Activated CD8-positive, alpha-beta memory T cell treated with anti-CD3 and anti-CD28 coated beads, Interleukin-2, amount 50 U/mL, for 4 hours (primary cell): ENCODE data around the gene NXNL2.
A peak's percentile ranks its signal among the peaks of the same experiment; 100 is the strongest.

ENCODE experiments used
- DNase-seq: peaks from one replicate; pipeline ENCODE4 v3.0.0-alpha.2; 2020

NXNL2 gene

DNA sequence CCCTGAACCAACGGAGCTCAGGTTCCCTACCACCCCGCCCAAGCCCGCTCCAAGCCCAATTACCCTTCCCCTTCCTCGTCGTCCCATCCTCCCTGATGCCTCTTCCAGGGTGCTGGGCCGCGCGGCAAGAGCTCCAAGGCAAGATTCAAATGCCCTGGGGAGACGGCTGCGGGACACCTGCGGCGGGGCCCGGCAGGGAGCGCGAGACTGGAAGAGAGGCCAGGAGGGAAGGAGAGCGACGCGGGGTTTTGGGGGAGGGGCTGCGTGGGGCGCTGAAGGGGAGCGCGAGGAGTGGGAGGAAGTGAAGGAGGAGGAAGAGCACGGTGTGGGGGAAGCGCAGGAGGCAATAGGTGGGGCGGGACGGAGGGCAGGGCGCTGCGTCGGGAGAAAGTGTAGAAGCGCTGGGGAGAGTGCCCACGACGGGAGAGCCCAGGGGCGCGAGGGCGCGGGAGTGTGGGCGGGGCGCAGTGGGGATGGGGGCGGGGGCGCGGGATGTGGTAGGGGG, 975 bp upstream of the NXNL2 start:
- DNase-seq, result no peak

- DNase-seq, result no peak
These were observed 446 bp downstream of the NXNL2 start for GRCh38 chr9:88535226-88536022.

- no peak for DNase-seq
These were observed 996 bp downstream of the NXNL2 start for GRCh38 chr9:88536023-88536324.

DNA sequence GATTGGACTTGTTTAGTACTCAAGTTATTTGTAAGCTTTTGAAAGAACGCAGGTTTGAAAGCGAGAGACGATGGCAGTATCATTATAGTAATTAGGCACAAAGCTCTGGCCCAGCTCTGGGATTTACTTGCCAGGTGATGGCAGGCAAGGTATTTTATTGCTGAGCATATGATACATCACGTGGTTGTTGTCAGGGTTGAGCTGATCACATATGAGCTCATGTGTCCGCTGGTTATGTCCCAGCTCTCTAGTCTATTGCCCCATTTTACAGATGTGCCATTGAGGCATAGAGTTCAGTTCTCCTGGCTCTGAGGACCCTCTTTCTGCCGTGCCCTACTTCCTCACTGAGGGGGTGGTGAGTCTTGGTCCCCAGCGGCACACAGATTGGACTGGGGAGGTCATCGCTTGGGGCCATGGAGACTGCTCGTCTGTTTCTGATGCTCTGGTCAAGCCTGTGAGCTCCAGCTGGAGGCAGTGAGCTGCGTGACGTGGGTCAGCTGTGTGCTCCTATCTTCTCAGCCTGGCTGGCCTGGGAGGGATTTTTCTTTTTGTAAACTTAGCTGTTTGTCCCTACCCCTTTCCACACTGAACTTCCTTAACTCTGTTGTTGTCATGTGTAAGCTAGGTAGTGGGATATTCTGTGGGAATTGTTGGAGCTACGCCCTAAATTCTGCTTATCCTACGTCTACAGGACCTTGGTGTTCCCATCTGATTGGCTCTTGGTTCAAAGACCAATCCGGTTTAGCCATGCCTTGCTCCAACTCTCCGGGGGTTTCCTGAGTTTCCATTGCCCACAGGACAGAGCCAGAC, 2.2 kb downstream of the NXNL2 start:
- no peak for DNase-seq

DNA sequence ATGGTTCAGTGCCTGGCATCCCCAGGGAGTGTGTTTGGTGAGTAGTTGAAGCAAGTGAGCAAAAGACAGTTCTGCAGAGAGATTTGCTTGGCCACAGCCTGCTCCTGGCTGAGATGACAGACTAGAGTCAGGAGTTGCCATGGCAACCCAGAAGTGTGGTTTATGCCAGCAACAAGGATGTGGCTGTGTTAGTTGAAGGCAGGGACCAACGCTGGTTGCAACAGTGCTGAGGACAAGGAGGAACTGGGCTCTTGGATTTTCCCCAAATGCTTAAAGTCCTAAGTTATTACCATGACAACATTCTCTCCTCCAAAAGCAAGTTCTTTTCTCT, 2.7 kb downstream of the NXNL2 start:
- no peak for DNase-seq

DNA sequence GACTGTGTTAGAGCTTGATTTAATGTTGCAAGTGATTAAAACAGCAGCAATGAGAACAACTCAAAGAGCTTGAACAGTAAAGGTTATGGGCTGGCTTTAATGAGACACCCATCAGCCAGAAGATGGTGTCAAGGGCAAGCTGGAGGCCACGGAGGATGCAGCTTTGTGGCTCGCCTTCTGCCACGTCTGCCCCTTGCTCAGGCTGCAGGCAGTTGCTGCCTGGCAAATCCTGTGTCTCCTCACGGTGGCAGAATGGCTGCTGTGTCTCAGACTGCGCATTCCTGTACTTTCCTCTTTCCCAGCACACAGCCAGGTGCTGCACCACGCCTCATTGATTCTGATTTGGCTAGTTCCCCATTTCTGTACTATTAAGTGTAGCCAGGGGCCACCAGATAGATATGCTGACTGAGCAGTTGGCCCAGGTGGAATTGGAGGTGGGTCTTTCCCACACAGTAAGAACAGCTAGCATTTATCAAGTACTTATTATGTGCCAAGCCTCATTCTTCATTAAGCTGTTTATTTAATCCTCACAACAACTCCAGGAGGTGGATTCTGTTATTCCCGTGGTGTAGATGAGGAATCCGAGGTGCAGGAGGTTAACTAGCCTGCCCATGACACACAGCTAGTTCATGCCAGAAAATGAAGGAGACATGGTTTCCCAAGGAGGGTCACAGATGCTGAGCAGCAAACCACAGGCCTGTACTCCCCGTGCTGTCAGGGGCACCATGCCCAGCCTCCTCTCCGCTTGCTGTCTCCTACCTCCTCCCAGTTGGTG, 3.5 kb downstream of the NXNL2 start:
- DNase-seq, result no peak

GRCh38 chr9:88539246-88539645, 4.3 kb downstream of the NXNL2 start:
- no peak for DNase-seq

GRCh38 chr9:88540251-88540763, 5.3 kb downstream of the NXNL2 start:
- DNase-seq, result no peak

GRCh38 chr9:88544245-88544644, 9.3 kb downstream of the NXNL2 start:
- no peak for DNase-seq

DNA sequence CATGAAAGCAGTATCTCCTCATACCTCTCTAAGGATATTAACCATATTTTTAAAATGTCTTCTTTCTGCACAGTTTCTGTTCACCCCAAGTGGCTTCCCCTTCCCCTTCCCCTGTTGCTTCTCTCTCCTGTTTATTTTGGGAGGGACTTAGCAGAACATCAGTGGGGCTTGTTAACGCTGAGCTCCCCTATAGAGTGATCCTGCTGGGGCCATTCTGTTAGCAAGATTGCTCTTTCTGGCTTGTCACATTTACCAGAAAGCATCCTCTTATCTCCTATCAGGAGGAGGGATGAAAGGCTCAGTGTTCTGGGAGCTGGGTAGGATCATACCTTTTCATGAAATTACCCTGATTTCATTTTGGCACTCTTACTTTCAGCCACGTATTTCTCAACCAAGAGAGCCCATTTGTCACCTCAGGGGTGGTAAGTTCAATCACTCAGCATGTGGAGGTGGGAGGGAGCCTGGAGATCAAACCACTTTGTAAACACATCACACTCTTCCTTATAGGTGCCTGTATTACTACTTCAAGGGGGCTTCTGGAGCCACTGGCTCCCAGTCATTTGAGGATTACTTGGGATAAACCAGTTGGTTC, 16.7 kb downstream of the NXNL2 start:
- no peak for DNase-seq

DNA sequence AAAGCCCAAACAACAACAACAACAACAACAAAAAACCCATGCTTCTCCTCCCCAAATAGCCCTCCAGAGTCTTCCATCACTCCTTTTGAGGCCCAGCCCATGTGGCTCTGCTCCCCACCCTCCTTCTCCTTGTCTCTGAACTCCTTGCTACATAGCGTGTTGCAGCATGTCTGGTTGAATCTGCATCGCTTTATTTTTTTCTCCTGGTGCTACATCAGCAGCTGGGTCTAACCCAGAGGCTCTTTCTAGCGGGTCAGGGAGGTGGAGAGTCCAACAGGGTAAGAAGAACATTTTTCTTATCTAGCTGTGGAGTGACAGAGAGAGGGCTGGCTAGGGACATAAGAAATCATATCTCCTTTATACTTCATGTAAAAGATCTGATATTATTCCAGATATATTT, 18.4 kb downstream of the NXNL2 start:
- DNase-seq, result no peak

- DNase-seq, result no peak
These were observed 20.4 kb downstream of the NXNL2 start for GRCh38 chr9:88555268-88555980.

DNA sequence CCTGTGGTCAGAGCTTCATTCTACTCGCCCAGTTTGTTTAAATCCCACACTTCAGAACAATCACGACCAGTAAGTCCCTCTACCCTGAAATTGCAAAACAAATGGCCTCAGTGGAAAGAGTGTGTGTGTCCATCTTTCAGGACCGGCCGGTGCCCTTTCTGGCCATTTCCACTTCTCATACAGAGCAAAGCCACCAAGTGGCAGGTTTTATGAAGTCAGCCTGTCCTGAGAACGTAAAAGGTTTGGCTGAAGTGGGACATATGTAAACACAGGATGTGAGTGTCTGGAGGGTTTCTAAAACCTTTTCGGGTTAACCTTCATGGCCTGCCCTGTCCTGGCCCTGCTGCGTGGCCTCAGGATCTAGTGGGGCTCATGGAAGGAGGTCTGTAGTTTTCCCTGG, 24.7 kb downstream of the NXNL2 start:
- no peak for DNase-seq

DNA sequence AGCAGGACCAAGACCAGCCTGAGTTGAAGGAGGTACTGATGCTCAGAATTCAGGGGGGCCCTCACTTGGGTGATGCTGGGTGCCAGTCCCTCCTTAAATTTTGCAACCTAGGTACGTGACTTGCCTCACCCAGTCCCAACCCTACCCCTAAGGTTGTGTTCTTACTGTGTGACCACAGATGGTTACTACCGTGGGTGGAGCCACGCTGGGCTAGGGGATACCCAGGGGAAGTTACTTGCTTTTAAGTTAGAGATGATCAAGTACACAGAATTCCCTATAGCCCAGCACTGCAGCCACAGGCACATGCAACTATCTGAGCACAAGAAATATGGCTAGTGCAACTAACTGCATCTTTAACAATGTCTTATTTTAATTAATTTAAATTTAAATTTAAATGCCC, 32.9 kb downstream of the NXNL2 start:
- DNase-seq, result no peak

- DNase-seq, result no peak
These were observed 36.4 kb downstream of the NXNL2 start for GRCh38 chr9:88571419-88571818.

DNA sequence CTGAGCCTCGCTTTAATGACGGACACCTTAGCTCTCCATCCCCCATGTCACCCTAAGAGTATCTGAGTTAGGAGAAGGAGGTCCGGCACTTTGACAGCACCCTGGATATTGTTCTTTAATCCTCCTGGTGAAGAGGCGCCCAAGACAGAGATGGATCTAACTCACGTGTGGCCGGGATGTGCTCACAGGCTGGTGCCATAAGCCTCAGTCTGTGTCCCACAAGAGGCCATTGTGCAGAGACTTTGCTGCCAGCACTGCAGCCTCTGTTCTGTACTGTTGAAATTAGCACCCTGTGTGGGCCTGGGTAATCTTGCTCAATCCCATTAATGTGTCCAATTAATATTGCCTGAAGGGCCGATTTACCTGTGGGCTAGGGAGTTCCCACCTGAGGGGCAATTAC, 37.7 kb downstream of the NXNL2 start:
- DNase-seq, result no peak

DNA sequence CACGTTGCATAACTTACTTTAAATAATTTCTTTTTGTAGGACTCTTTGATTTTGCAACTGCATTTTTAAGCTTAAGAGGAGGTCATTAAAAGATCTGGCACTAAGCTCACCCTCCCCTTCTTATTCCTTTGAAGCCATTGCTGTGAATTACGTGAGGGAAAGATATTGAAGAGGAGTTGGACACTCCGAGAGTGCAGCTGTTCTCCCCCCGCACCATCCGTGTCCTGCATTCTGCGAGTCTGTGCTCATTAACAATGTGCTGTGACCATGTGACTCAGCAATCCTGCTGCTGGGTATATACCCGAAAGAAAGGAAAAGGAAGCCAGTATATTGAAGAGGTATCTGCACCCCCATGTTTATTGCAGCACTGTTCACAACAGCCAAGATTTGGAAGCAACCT, 40.0 kb downstream of the NXNL2 start:
- no peak for DNase-seq

DNA sequence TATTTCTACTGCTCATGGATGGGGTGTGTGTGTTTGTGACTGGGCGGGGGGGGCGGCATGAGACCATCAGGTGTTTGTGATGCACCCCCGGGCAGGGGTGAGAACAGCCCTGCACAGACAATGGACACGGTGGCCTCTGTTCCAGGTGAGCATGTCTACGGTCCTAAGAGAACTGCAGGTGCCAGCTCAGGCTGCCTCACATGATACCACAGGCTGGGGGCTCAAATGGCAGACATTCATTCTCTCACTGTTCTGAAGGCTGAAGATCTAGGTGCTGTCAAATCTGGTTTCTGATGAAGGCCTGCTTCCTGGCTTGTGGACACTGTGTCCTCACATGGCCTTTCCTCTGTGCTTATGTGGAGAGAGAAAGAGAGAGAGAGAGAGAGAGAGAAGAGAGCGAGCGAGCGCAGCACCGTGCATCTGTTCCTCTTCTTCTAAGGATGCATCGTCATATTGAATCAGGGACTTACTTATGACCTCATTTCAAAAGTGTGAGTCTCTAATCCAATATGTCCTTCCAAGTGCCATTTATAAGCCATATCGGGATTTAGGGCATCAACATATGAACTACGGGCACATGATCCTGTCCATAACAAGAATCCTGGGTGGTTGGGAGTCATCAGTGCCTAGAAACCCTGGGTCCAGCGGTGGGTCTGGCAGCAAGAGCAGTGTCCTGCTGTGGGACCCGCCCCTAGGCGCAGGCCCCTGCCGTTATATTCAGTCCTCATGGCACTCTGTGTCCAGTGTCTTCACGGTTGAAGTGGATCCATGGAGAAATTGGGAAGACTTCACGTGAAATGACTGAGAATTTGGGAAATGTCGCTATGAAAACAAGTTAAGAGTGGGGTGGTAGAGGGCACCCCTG, 42.5 kb downstream of the NXNL2 start:
- no peak for DNase-seq

- peak; percentile 65 for DNase-seq
These were observed 43.4 kb downstream of the NXNL2 start for GRCh38 chr9:88578121-88579049.

GRCh38 chr9:88579050-88579715, 44.2 kb downstream of the NXNL2 start:
- no peak for DNase-seq
